Measurements from ENCODE around the gene LAMA2. TPM values are rescaled to one million over a fixed set of nuclear protein-coding genes. Genes with fewer than 3 reads are reported as not detected.

Gene LAMA2
- total and polyA plus RNA-seq, 2 of the 13 experiments (the other 11 are each of a cell fraction or from before 2014, with no cell fraction given) = 0.11 to 0.28 TPM

GRCh38 chr6:128966934-128967333 is 84.0 kb downstream of the LAMA2 start (continued):
- TF ChIP-seq ZBTB14 (CRISPR knock-in tag; IDR thresholded peaks at IDR 0.05) (no peak), TCF12 (IDR thresholded peaks at IDR 0.05) (no peak), TCF12 (CRISPR knock-in tag; IDR thresholded peaks at IDR 0.05) (no peak), SNAPC5 (CRISPR knock-in tag; IDR thresholded peaks at IDR 0.05; ENCODE audit: borderline replicate concordance) (no peak), ZNF570 (CRISPR knock-in tag; IDR thresholded peaks at IDR 0.05; ENCODE audit: borderline replicate concordance) (no peak), ZNF180 (CRISPR knock-in tag; IDR thresholded peaks at IDR 0.05; ENCODE audit: borderline replicate concordance, low read depth) (no peak), DMAP1 (CRISPR knock-in tag; IDR thresholded peaks at IDR 0.05) (no peak), ZBTB26 (CRISPR knock-in tag; IDR thresholded peaks at IDR 0.05; ENCODE audit: borderline replicate concordance) (no peak)

- H3K36me3 ChIP-seq (replicated peaks in 1 of 2; ENCODE audit: control insufficient read depth in 1 of 2, insufficient read depth in 2 of 2, low read length in 2 of 2) = no peaks in the 10 kb centered on the region
- CTCF ChIA-PET (ENCODE audit: low intra/inter-chr PET ratio, low total read pairs) = no interaction called here
- no TSS peak for BruUV-seq (replicated peaks)
- FAIRE-seq = no peak
- no peak overlapping the region for H3K27ac ChIP-seq (ENCODE audit: extremely low read length, insufficient read depth, low read length)
- H3K9ac ChIP-seq (ENCODE audit: insufficient read depth, low read depth, low read length) = no peak overlapping the region
- no peak for DNase-seq (ENCODE audit: low spot score)
- no peak for ATAC-seq
- no peaks in the 10 kb centered on the region for H3K27me3 ChIP-seq (ENCODE audit: control insufficient read depth in 1 of 2, insufficient read depth in 2 of 2, low read length in 2 of 2)
- intact Hi-C loops (cut with micrococcal nuclease; ENCODE audit: unreplicated experiment) = no loop called here
- H3K4me1 ChIP-seq (ENCODE audit: insufficient read depth, low read length) = no peaks in the 10 kb centered on the region
- in situ Hi-C loops (cut with HindIII; ENCODE audit: extremely low pct_ligation_motif_present, low pct_unique_long_range_greater_than_20kb) = no loop called here
- H3K79me2 ChIP-seq (ENCODE audit: insufficient read depth, low read length) = no peaks in the 10 kb centered on the region
- TF ChIP-seq ELF1 (CRISPR knock-in tag; IDR thresholded peaks at IDR 0.05) (no peak), POLR2A (IDR thresholded peaks at IDR 0.05; ENCODE audit: insufficient read depth in 1 of 2, low read depth in 2 of 2, low read length in 2 of 2) (no peak), SRSF4 (IDR thresholded peaks at IDR 0.05; ENCODE audit: low read depth, low read length, poor library complexity, severe bottlenecking) (no peak), MTA1 (CRISPR knock-in tag; IDR thresholded peaks at IDR 0.05; ENCODE audit: borderline replicate concordance) (no peak), HNF1A (IDR thresholded peaks at IDR 0.05; ENCODE audit: low read depth) (no peak), HNF1A (CRISPR knock-in tag; IDR thresholded peaks at IDR 0.05; ENCODE audit: borderline replicate concordance) (no peak), ZFP36L1 (CRISPR knock-in tag; IDR thresholded peaks at IDR 0.05) (no peak)
- POLR2A ChIA-PET = no interaction called here
- no peak overlapping the region for H3K4me2 ChIP-seq (ENCODE audit: low read depth, low read length)
- no peak overlapping the region for H3K4me3 ChIP-seq (replicated peaks in 1 of 3; ENCODE audit: insufficient read depth in 1 of 3, low read depth in 2 of 3, low read length in 3 of 3)
- H3K9me3 ChIP-seq (ENCODE audit: low read length) = no peaks in the 10 kb centered on the region
- no peak overlapping the region for H2AFZ ChIP-seq (ENCODE audit: low read length)
- WGBS (ENCODE audit: low lambda C conversion rate) = 2% methylated on average over 2 of the region's 2 CpGs
- no peaks in the 10 kb centered on the region for H4K20me1 ChIP-seq (ENCODE audit: insufficient read depth, low read length)
Observed at GRCh38 chr6:128979071-128979470, 96.1 kb downstream of the LAMA2 start.

All from HepG2 (cell line).